ENCODE measurements around the gene LKAAEAR1.

Gene LKAAEAR1

DNA sequence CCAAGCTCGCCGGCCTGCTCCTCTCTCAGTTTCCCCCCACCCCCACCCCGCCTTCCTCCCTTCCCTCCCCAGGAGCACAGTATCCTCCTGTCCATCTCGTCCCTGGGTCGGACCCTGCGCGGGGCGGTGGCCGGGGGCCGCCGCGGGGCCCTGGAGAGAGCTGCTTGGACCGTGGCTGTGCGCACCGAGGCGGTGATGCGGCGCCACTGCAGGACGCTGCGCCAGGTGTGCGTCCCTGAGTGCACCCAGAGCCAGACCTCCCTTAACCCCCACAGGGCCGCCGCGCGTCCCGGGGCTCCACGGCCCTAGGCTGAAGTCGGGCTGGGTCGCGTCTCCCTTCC, 46.0 kb downstream of the LKAAEAR1 start:
- no peak for DNase-seq (ENCODE audit: low read depth, low spot score)

- no peak for DNase-seq (ENCODE audit: low read depth, low spot score)
Measured at GRCh38 chr20:64037498-64038213, 46.5 kb downstream of the LKAAEAR1 start.

DNA sequence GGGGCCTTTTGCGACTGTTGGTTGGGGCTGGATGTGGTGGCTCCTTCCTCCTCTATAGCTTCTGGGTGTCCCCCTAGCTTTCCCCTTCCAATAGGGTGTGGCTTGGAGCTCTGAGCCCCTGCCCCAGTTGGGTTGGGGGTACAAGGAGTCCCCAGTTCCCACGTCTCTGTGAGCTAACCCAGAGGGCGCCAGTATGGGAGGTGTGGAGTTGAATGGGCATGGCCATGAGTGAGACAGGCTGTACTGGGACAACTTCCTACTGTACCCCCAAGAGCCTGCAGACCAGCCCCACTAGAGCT, 47.0 kb downstream of the LKAAEAR1 start:
- no peak for DNase-seq (ENCODE audit: low read depth, low spot score)

DNA sequence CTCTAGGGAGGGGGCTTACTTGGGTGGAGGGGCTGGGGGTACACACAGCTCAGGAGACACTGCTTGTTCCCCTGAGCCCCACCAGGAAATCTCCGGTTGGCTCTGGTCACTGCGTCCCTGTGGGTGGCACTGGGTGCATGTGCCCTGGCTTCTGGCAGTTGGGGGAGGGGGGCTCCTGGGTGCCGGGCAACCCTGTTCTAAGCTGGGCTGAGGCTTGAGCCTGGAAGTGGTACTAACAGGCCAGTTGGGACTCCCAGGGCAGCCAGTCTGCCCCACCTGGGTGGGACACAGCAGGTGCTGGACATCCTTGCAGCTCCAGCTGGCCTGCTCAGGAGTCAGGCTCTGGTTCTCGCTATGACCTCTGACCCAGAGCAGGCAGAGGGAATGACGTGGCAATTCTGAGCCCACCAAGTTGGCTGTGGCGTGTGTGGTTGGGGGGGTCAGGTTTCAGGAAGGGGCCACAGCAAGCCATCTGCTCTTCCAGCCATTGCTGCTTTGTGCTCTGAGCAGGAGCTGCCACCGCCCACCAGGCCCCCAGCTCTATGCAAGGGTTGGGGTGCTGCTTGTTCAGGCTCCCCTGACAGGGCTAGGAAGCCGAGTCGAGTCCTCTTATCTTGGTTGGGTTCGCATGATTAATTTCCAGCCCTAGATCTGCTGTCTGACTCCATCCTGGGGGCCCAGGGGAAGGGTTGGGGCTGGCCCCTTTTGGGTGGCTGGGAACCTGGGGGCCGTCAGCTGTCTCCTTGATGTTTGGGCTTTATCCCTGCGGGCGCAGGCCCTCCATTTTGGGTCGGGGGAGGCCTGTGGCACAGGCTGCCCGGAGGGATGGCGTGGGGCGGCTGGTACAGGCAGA, 47.6 kb downstream of the LKAAEAR1 start:
- DNase-seq (ENCODE audit: low read depth, low spot score) = no peak

DNA sequence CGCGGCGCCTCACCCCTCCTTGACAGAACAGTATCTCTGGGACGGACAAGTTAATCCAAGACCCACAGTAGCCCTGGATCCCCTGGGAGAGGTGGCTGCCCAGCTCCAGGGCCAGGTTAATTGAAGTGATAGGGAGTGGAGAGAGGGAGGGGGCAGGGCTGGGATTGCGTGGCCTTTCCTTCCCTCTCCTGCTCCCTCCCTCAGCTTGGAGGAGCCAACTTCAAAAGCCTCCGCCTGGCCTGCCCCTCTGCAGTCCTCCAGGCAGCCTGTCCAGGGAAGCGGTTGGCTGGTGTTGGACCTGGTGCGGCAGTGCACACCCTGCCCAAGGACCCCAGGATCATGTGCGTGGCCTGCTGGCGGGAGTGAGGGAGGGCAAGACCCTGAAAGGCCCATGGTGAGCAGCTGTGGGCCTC, 48.3 kb downstream of the LKAAEAR1 start, which contains the start of gene C20orf204:
Gene C20orf204, plus strand, starts transcription at position 250 of the 413 bp plus-strand sequence. Its CDS starts 142 bp downstream, at position 392.
- no peak for DNase-seq (ENCODE audit: low read depth, low spot score)

DNA sequence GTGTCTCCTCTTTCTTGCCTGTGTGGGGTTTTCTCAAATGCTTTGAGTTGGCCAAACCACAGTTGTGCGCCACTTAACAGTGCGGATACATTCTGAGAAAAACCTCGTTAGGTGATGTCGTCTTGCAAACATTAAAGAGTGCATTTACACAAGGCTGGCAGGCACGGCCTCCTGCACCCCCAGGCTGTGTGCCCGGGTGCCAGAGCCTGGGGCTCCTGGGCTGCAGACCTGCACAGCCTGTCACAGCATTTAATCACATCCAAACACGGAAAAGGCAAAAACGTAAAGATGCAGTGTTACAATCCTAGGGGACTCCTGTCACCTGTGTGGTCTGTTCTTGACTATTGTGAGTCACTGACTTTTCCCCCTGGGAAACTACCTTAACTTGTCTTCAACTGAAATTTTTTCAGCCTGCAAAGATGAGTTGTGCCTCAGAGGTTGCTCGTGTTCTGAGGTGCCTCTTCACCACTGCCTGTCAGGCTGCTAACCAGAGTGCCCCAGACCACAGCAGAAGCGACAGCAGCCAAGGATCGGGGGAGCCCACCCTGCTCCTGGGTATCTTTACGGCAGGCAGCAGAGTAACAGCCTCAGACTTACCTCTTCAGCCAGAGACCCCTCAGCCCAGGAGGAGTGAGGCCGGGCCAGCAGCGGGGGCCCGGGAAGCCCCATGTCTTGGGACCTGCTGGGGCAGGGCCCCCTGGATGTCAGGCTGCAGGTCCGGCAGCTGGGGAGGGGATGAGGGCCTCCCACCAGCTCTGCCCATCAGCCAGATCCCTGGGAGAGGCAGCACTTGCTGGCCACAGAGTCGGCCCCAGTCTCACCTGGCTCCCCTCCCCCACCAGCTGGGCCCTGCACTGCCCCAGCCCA, 48.9 kb downstream of the LKAAEAR1 start:
- DNase-seq (ENCODE audit: low read depth, low spot score) = peak; percentile 26

DNA sequence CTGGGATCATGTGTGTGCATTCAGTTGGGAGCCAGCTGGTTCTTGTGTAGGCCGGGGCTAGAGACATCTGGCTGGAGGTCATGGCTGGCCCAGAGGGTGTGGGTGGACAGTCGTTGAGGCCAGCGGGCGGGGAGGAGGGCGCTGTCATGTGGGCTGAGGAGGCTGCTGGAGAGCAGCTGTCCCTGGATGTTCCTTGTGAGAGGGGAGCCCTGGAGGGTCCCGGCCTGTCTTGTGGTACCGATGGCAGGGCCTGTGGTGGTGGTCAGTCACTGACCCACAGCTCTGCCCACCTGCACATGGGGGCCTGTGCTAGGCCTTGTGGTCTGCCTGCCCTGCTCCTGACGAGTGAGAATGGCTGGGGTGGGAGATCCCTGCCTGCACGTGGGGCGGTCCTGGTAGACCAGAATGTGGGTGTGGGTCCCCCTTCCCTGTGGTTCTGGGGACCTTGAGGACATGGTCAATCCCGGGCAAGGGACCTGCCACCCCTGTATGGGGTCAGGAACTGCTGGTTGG, 50.2 kb downstream of the LKAAEAR1 start:
- DNase-seq (ENCODE audit: low read depth, low spot score) = no peak
